HEK293 (cell line): ENCODE results near the gene PRKCA.

Experiments used
- CTCF ChIA-PET: fragments of 350-600 bp; formaldehyde crosslinking; extraction: SDS; loops from one replicate; lab custom pipeline; 2021; ENCODE audit warnings: antibody characterized with exemption; lab: Yijun Ruan, JAX
- POLR2A ChIA-PET: fragments of 300-600 bp; formaldehyde crosslinking; extraction: SDS; loops from one replicate; lab custom pipeline; 2020; ENCODE audit warnings: antibody characterized with exemption, inconsistent platforms; lab: Yijun Ruan, JAX
- H3K27ac ChIP-seq: fragments of 200-500 bp; sonication (Bioruptor generic); 2 replicates; pipeline ENCODE4 v1.5.1; 2014; ENCODE audit warnings: low read depth, low read length, control low read depth, inconsistent platforms; ENCODE audit errors: extremely low read depth
- H3K36me3 ChIP-seq, 2 experiments: fragments of 200-500 bp in 1 of 2; sonication (Bioruptor generic) in 1 of 2; 1 replicate in 1 of 2; 2 replicates in 1 of 2; pipeline ENCODE4 v1.5.1; 2014 to 2017; ENCODE audit warnings: inconsistent platforms in 2 of 2, low read length in 2 of 2; ENCODE audit not compliant: control insufficient read depth in 2 of 2, insufficient read depth in 1 of 2
- H3K4me1 ChIP-seq: fragments of 200-500 bp; sonication (Bioruptor generic); 2 replicates; pipeline ENCODE4 v1.5.1; 2014; ENCODE audit warnings: mild to moderate bottlenecking, low read length, inconsistent platforms; ENCODE audit not compliant: control insufficient read depth, insufficient read depth
- H3K4me3 ChIP-seq: 2 replicates; pipeline ENCODE4 v1.5.1; 2011; ENCODE audit warnings: low read depth, mild to moderate bottlenecking, control low read depth, low read length, moderate library complexity
- H3K9me3 ChIP-seq: fragments of 200-500 bp; sonication (Bioruptor generic); 2 replicates; pipeline ENCODE4 v1.5.1; 2014; ENCODE audit warnings: low read depth, low read length, inconsistent platforms; ENCODE audit not compliant: control insufficient read depth, insufficient read depth
- MEIS1 ChIP-seq: sonication (generic); formaldehyde crosslinking; IDR thresholded peaks from 2 replicates; pipeline ENCODE4 v1.8.1; 2022; ENCODE audit warnings: missing genetic modification reagents, mild to moderate bottlenecking, borderline replicate concordance
- REPIN1 ChIP-seq: fragments of 450-650 bp; formaldehyde crosslinking; IDR thresholded peaks from 2 replicates; pipeline ENCODE4 v1.5.1; 2017; ENCODE audit warnings: missing biosample characterization, missing genetic modification characterization, low read depth
- SCRT2 ChIP-seq: fragments of 450-650 bp; formaldehyde crosslinking; IDR thresholded peaks from 2 replicates; pipeline ENCODE4 v1.5.1; 2016; ENCODE audit warnings: missing biosample characterization, missing genetic modification characterization
- YY1 ChIP-seq: fragments of 450-650 bp; formaldehyde crosslinking; IDR thresholded peaks from 2 replicates; pipeline ENCODE4 v1.5.1; 2018; ENCODE audit warnings: missing biosample characterization, missing genetic modification characterization
- ZBTB11 ChIP-seq: fragments of 450-650 bp; formaldehyde crosslinking; conservative IDR thresholded peaks from 2 replicates; pipeline ENCODE4 v1.5.1; 2016; ENCODE audit warnings: low read depth, missing biosample characterization, missing genetic modification characterization
- ZNF112 ChIP-seq: fragments of 450-650 bp; formaldehyde crosslinking; IDR thresholded peaks from 2 replicates; pipeline ENCODE4 v1.5.0; 2017; ENCODE audit warnings: missing biosample characterization, missing genetic modification characterization
- ZNF148 ChIP-seq: fragments of 450-650 bp; formaldehyde crosslinking; IDR thresholded peaks from 2 replicates; pipeline ENCODE4 v1.5.0; 2017; ENCODE audit warnings: missing biosample characterization, missing genetic modification characterization, borderline replicate concordance
- ZNF223 ChIP-seq: fragments of 450-650 bp; formaldehyde crosslinking; IDR thresholded peaks from 2 replicates; pipeline ENCODE4 v1.5.1; 2016; ENCODE audit warnings: missing biosample characterization, missing genetic modification characterization
- ZNF292 ChIP-seq: fragments of 450-650 bp; formaldehyde crosslinking; IDR thresholded peaks from 2 replicates; pipeline ENCODE4 v1.5.1; 2016; ENCODE audit warnings: low read depth, missing biosample characterization, missing genetic modification characterization, borderline replicate concordance
- ZNF341 ChIP-seq: fragments of 450-650 bp; formaldehyde crosslinking; IDR thresholded peaks from 2 replicates; pipeline ENCODE4; 2016; ENCODE audit warnings: low read depth, missing biosample characterization, missing genetic modification characterization
- ZNF510 ChIP-seq: fragments of 450-650 bp; formaldehyde crosslinking; IDR thresholded peaks from 2 replicates; pipeline ENCODE4 v1.5.1; 2018; ENCODE audit warnings: mild to moderate bottlenecking, missing genetic modification characterization, missing biosample characterization; ENCODE audit not compliant: insufficient replicate concordance
- ZNF544 ChIP-seq: fragments of 450-650 bp; formaldehyde crosslinking; IDR thresholded peaks from 2 replicates; pipeline ENCODE4 v1.5.0; 2017; ENCODE audit warnings: missing biosample characterization, missing genetic modification characterization
- ZNF555 ChIP-seq: fragments of 450-650 bp; formaldehyde crosslinking; conservative IDR thresholded peaks from 2 replicates; pipeline ENCODE4 v1.5.1; 2017; ENCODE audit warnings: missing biosample characterization, mild to moderate bottlenecking, missing genetic modification characterization, inconsistent platforms
- ZNF660 ChIP-seq: fragments of 450-650 bp; IDR thresholded peaks from 2 replicates; pipeline ENCODE4 v1.5.1; 2018; ENCODE audit warnings: missing biosample characterization, mild to moderate bottlenecking, missing genetic modification characterization
- ZNF704 ChIP-seq: fragments of 450-650 bp; formaldehyde crosslinking; IDR thresholded peaks from 2 replicates; pipeline ENCODE4 v1.5.1; 2016; ENCODE audit warnings: missing biosample characterization, missing genetic modification characterization
- ZNF707 ChIP-seq: fragments of 450-650 bp; formaldehyde crosslinking; IDR thresholded peaks from 2 replicates; pipeline ENCODE4 v1.5.1; 2016; ENCODE audit warnings: missing biosample characterization, missing genetic modification characterization
- ZNF792 ChIP-seq: fragments of 450-650 bp; formaldehyde crosslinking; IDR thresholded peaks from 2 replicates; pipeline ENCODE4 v1.5.1; 2016; ENCODE audit warnings: missing biosample characterization, missing genetic modification characterization
- TF ChIP-seq, protein P1 (sequence below): fragments of 450-650 bp; formaldehyde crosslinking; IDR thresholded peaks from 2 replicates; pipeline ENCODE4 v1.5.1; 2016; ENCODE audit warnings: missing biosample characterization, missing genetic modification characterization

Gene PRKCA

DNA sequence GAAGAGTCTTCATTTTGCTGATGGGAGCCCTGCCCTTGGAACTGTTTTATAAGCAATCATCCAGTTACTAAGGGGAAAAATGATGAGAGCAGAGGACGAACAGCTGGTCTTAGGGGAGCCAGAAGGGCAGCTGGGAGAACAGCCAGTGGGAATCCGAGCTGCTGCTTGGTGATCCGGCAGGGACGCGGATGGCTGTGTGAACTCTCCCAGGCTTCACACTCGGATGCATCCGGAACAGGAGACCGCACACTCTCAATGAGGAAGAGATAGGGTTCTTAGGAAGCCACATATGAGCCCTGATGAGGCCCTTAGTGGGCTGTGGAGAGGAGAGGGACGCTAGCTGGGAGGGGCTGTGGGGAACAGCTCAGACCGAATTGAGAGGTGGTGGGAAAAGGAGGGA, 527.5 kb downstream of the PRKCA start:
- Histone ChIP-seq H3K36me3 (no peaks in the 10 kb centered on the region), H3K4me1 (0 out of 2 replicates have a peak, but pooled peaks cover 3% of the 10 kb centered on the region), H3K4me3 (no peak overlapping the region), H3K27ac (no peak overlapping the region), H3K9me3 (no peaks in the 10 kb centered on the region)
- ChIA-PET CTCF (interaction anchor here (0.5 kb wide), 1 partner anchor 104 kb away, joined by 4 read pairs; no protein-coding TSS in a partner anchor), POLR2A (no interaction called here)
- no peak for TF ChIP-seq SCRT2 (tag by site-specific recombination)
- 0 out of 2 replicates have a peak, but pooled peaks have one; percentile 11 for TF ChIP-seq ZNF341 (tag by site-specific recombination)

GRCh38 chr17:66830451-66830850, 528.0 kb downstream of the PRKCA start:
- ChIA-PET POLR2A (no interaction called here), CTCF (interaction anchor here (0.9 kb wide), 1 partner anchor 76 kb away, joined by 3 read pairs; no protein-coding TSS in a partner anchor)
- H3K9me3 ChIP-seq = no peaks in the 10 kb centered on the region

More at GRCh38 chr17:66830451-66830850, 528.0 kb downstream of the PRKCA start:
- Histone ChIP-seq H3K36me3 (no peaks in the 10 kb centered on the region), H3K4me3 (no peak overlapping the region), H3K4me1 (0 out of 2 replicates have a peak, but pooled peaks cover 3% of the 10 kb centered on the region), H3K27ac (no peak overlapping the region)
- no peak for TF ChIP-seq ZNF704
- TF ChIP-seq ZNF555 = no peak
- TF ChIP-seq ZNF792 = no peak
- no peak for TF ChIP-seq ZNF544 (tag by site-specific recombination)
- TF ChIP-seq YY1 = no peak
- TF ChIP-seq, protein P1, sequence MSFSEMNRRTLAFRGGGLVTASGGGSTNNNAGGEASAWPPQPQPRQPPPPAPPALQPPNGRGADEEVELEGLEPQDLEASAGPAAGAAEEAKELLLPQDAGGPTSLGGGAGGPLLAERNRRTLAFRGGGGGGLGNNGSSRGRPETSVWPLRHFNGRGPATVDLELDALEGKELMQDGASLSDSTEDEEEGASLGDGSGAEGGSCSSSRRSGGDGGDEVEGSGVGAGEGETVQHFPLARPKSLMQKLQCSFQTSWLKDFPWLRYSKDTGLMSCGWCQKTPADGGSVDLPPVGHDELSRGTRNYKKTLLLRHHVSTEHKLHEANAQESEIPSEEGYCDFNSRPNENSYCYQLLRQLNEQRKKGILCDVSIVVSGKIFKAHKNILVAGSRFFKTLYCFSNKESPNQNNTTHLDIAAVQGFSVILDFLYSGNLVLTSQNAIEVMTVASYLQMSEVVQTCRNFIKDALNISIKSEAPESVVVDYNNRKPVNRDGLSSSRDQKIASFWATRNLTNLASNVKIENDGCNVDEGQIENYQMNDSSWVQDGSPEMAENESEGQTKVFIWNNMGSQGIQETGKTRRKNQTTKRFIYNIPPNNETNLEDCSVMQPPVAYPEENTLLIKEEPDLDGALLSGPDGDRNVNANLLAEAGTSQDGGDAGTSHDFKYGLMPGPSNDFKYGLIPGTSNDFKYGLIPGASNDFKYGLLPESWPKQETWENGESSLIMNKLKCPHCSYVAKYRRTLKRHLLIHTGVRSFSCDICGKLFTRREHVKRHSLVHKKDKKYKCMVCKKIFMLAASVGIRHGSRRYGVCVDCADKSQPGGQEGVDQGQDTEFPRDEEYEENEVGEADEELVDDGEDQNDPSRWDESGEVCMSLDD (tag by site-specific recombination) = no peak
- TF ChIP-seq ZNF292 (tag by site-specific recombination) = no peak
- TF ChIP-seq MEIS1 (CRISPR knock-in tag) = no peak
- no peak for TF ChIP-seq ZNF148 (tag by site-specific recombination)
- no peak for TF ChIP-seq ZNF660 (tag by site-specific recombination)
- TF ChIP-seq ZBTB11 (tag by site-specific recombination) = no peak
- no peak for TF ChIP-seq ZNF223 (tag by site-specific recombination)
- no peak for TF ChIP-seq ZNF112
- TF ChIP-seq ZNF510 (tag by site-specific recombination) = no peak
- no peak for TF ChIP-seq ZNF707 (tag by site-specific recombination)
- TF ChIP-seq REPIN1 (tag by site-specific recombination) = no peak
